HEK293T (cell line): ENCODE data around the gene CHD5.

Experiments
- ARNT ChIP-seq: fragments of 450-650 bp; IDR thresholded peaks from 2 replicates; pipeline ENCODE4 v1.6.1; 2017; ENCODE audit warnings: mild to moderate bottlenecking
- BHLHE40 ChIP-seq: fragments of 450-650 bp; IDR thresholded peaks from 2 replicates; pipeline ENCODE4 v1.6.1; 2016; ENCODE audit warnings: mild to moderate bottlenecking, moderate library complexity, borderline replicate concordance
- ELF4 ChIP-seq: fragments of 450-650 bp; IDR thresholded peaks from 2 replicates; pipeline ENCODE4 v1.6.1; 2017; ENCODE audit warnings: antibody characterized with exemption
- FOXA1 ChIP-seq: fragments of 450-650 bp; IDR thresholded peaks from 2 replicates; pipeline ENCODE4 v1.6.1; 2016; ENCODE audit warnings: mild to moderate bottlenecking
- FOXK2 ChIP-seq: fragments of 450-650 bp; IDR thresholded peaks from 2 replicates; pipeline ENCODE4 v1.6.1; 2016; ENCODE audit warnings: mild to moderate bottlenecking
- L3MBTL2 ChIP-seq: fragments of 450-650 bp; conservative IDR thresholded peaks from 2 replicates; pipeline ENCODE4 v1.6.1; 2016; ENCODE audit warnings: mild to moderate bottlenecking
- LEF1 ChIP-seq: fragments of 450-650 bp; IDR thresholded peaks from 2 replicates; pipeline ENCODE4 v1.6.1; 2017; ENCODE audit warnings: mild to moderate bottlenecking, borderline replicate concordance
- NFRKB ChIP-seq: fragments of 450-650 bp; IDR thresholded peaks from 2 replicates; pipeline ENCODE4 v1.6.1; 2016; ENCODE audit warnings: mild to moderate bottlenecking, moderate library complexity
- SP1 ChIP-seq: fragments of 450-650 bp; IDR thresholded peaks from 2 replicates; pipeline ENCODE4 v1.6.1; 2017
- SUZ12 ChIP-seq: fragments of 450-650 bp; IDR thresholded peaks from 2 replicates; pipeline ENCODE4 v1.6.1; 2016; ENCODE audit warnings: mild to moderate bottlenecking
- TARDBP ChIP-seq: fragments of 450-650 bp; IDR thresholded peaks from 2 replicates; pipeline ENCODE4 v1.6.1; 2016

DNA sequence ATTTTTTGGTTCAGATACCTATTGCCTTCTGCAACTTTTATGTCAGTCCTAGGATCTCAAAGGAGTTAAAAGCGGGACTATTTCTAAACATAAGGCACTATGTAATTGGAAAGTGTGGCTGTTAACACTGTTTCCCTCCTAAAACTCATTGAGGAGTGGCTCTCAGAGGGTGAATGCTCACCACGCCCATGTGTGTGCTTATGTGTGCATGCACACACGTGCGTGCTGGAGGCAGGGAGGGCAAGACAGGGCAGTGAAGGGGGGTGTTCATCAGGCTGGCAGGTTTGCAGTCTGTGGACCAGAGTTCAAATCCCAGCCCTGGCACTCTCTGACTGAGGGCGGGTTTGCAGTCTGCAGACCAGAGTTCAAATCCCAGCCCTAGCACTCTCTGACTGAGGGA is 112.0 kb downstream of the CHD5 start:
- no peak for TF ChIP-seq L3MBTL2
- TF ChIP-seq FOXK2, result no peak
- TF ChIP-seq BHLHE40, result no peak
- TF ChIP-seq SP1, result no peak
- no peak for TF ChIP-seq FOXA1
- TF ChIP-seq ARNT, result no peak
- no peak for TF ChIP-seq SUZ12
- no peak for TF ChIP-seq LEF1
- no peak for TF ChIP-seq TARDBP
- no peak for TF ChIP-seq NFRKB
- no peak for TF ChIP-seq ELF4
